CD4-positive, alpha-beta T cell (primary cell): Measurements from ENCODE around the gene AMPH. TPM values are rescaled to one million over a fixed set of nuclear protein-coding genes. Genes with fewer than 3 reads are reported as not detected.

ENCODE experiments used
- ATAC-seq: fragments of 200-7000 bp; cut with Tn5 transposase; one replicate; pipeline ENCODE4 v1.10.0; 2022; ENCODE audit warnings: mild to moderate bottlenecking; ENCODE audit not compliant: poor library complexity
- CTCF ChIA-PET: fragments of 350-600 bp; sonication (Branson Sonifier 250); formaldehyde crosslinking; loops from one replicate; lab custom pipeline; 2021; ENCODE audit warnings: antibody characterized with exemption, inconsistent platforms; lab: Charles Lee
- POLR2A ChIA-PET: fragments of 350-600 bp; sonication (Branson Sonifier 250); formaldehyde crosslinking; loops from one replicate; lab custom pipeline; 2021; ENCODE audit warnings: antibody characterized with exemption, inconsistent platforms; lab: Charles Lee
- DNase-seq, 14 experiments: peaks; one replicate each; pipeline ENCODE4 v3.0.0-alpha.2; 2013 to 2020; ENCODE audit warnings: mixed read lengths in 2 of 14
- H3K27ac ChIP-seq, 2 donors: one replicate each; pipeline versions ENCODE4 v1.5.1 to v1.7.0; 2013; ENCODE audit warnings: low read length in 2 of 2, low read depth in 1 of 2, mild to moderate bottlenecking in 1 of 2
- H3K27me3 ChIP-seq, 2 experiments: 1 replicate in 1 of 2; 2 replicates in 1 of 2; pipeline versions ENCODE4 v1.6.1 to v1.7.0; 2013; ENCODE audit warnings: low read length in 2 of 2, control low read depth in 1 of 2, mild to moderate bottlenecking in 1 of 2, moderate library complexity in 1 of 2; ENCODE audit not compliant: insufficient read depth in 2 of 2, control insufficient read depth in 1 of 2
- H3K36me3 ChIP-seq: one replicate; pipeline ENCODE4 v1.6.1; 2013; ENCODE audit warnings: low read length, control low read depth; ENCODE audit not compliant: insufficient read depth
- H3K4me1 ChIP-seq: one replicate; pipeline ENCODE4 v1.6.1; 2013; ENCODE audit warnings: low read length, control low read depth; ENCODE audit not compliant: insufficient read depth
- H3K4me3 ChIP-seq: one replicate; pipeline ENCODE4 v1.5.1; 2013; ENCODE audit warnings: mild to moderate bottlenecking, low read length, moderate library complexity
- H3K9me3 ChIP-seq, 2 experiments: 1 replicate in 1 of 2; 2 replicates in 1 of 2; pipeline versions ENCODE4 v1.6.1 to v1.7.0; 2013; ENCODE audit warnings: low read length in 2 of 2, mild to moderate bottlenecking in 2 of 2, control low read depth in 1 of 2, moderate library complexity in 1 of 2; ENCODE audit not compliant: control insufficient read depth in 1 of 2, insufficient read depth in 1 of 2
- H3K27ac Mint-ChIP-seq: one replicate; pipeline ENCODE4 v1.8.0; 2020; ENCODE audit warnings: mixed read lengths
- H3K27me3 Mint-ChIP-seq: one replicate; pipeline ENCODE4 v1.8.0; 2021; ENCODE audit warnings: mixed read lengths
- H3K36me3 Mint-ChIP-seq: one replicate; pipeline ENCODE4 v1.8.0; 2021; ENCODE audit warnings: low read depth, mixed read lengths
- H3K4me1 Mint-ChIP-seq: one replicate; pipeline ENCODE4 v1.8.0; 2021; ENCODE audit warnings: low read depth, mixed read lengths
- H3K4me3 Mint-ChIP-seq: one replicate; pipeline ENCODE4 v1.8.0; 2020; ENCODE audit warnings: mild to moderate bottlenecking, mixed read lengths
- H3K9me3 Mint-ChIP-seq: one replicate; pipeline ENCODE4 v1.8.0; 2020; ENCODE audit warnings: mixed read lengths
- intact Hi-C, 2 experiments: fragments of 100-400 bp; cut with DNase I in 1 of 2; cut with micrococcal nuclease in 1 of 2; formaldehyde crosslinking; loops; one replicate each; pipeline versions ENCODE4 v1.15.1 to v1.9.0; 2023 to 2025; cut with DNase I, micrococcal nuclease
- total RNA-seq, 174 experiments: library from RNA in 2 of 174; stranded (reverse) in 2 of 174; gene quantifications; one replicate each; pipeline ENCODE4 v1.2.3 and lab custom pipeline; 2021 to 2026
- TF ChIP-seq, protein P1 (sequence below): fragments of 200-600 bp; IDR thresholded peaks from one replicate; pipeline ENCODE4 v1.8.0; 2022; ENCODE audit warnings: antibody characterized with exemption, mild to moderate bottlenecking

AMPH gene
- total RNA-seq, 2 experiments from 2014 or later = not detected

DNA sequence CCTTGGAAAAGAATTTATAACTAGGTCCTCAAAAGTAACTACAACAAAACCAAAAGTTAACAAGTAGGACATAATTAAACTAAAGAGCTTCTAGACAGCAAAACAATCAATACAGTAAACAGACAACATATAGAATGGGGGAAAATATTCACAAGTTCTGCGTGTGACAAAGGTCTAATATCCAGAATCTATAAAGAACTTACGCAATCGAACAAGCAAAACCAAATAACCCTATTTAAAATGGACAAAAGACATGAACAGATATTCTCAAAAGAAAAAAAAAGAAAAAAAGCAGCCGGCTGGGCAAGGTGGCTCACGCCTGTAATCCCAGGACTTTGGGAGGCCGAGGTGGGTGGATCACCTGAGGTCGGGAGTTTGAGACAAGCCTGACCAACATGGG, 33.8 kb upstream of the AMPH start:
- H3K27me3 Mint-ChIP-seq = peaks cover 28% of the 10 kb centered on the region
- POLR2A ChIA-PET = no interaction called here
- TF ChIP-seq, protein P1, sequence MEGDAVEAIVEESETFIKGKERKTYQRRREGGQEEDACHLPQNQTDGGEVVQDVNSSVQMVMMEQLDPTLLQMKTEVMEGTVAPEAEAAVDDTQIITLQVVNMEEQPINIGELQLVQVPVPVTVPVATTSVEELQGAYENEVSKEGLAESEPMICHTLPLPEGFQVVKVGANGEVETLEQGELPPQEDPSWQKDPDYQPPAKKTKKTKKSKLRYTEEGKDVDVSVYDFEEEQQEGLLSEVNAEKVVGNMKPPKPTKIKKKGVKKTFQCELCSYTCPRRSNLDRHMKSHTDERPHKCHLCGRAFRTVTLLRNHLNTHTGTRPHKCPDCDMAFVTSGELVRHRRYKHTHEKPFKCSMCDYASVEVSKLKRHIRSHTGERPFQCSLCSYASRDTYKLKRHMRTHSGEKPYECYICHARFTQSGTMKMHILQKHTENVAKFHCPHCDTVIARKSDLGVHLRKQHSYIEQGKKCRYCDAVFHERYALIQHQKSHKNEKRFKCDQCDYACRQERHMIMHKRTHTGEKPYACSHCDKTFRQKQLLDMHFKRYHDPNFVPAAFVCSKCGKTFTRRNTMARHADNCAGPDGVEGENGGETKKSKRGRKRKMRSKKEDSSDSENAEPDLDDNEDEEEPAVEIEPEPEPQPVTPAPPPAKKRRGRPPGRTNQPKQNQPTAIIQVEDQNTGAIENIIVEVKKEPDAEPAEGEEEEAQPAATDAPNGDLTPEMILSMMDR = no peak

DNA sequence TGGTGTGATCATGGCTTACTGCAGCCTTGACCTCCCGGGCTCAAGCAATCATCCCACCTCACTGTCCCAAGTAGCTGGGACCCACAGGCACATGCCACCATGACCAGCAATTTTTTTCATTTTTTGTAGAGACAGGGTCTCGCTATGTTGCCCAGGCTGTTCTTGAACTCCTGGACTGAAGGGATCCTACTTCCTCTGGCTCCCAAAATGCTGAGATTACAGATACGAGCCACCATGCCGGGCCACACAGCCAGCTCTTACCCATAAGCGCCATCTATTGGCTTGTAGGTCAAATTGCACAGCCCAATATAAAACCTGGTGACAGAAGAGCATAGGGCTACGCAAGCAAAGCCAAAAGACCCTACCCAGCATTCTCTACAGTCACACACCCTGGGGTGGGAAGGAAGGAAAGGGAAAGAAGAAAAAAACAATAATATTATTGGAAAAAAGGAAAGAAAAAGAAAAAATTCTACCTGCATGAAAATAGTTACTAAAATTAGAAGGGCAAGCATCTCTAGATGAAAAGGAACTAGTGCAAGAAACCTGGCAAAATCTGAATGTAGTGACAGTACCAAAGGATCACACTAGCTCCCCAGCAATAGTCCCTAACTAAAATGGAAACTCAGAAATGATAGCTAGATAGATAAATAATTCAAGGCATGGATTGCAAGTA, 29.4 kb upstream of the AMPH start:
- intact Hi-C loops = loop anchor here (1.0 kb wide), 1 partner anchor 262 kb away; no protein-coding TSS in a partner anchor
- H3K4me1 ChIP-seq = no peaks in the 10 kb centered on the region
- no peak overlapping the region for H3K27ac ChIP-seq
- Mint-ChIP-seq H3K4me1 (no peaks in the 10 kb centered on the region), H3K27me3 (peaks cover 34% of the 10 kb centered on the region), H3K9me3 (no peaks in the 10 kb centered on the region), H3K27ac (no peak overlapping the region), H3K4me3 (no peak overlapping the region), H3K36me3 (no peaks in the 10 kb centered on the region)
- peaks cover 0 to 8% of the 10 kb centered on the region in 2 experiments for H3K9me3 ChIP-seq
- POLR2A ChIA-PET = interaction anchor here (0.7 kb wide), 1 partner anchor 208 kb away, joined by 3 read pairs; no protein-coding TSS in a partner anchor
- peak in 6 of 14 experiments; percentile 4 to 60 (median 32) for DNase-seq
- TF ChIP-seq, protein P1 = peak; percentile 58
- peak; percentile 63 for ATAC-seq
- H3K4me3 ChIP-seq = no peak overlapping the region
- H3K36me3 ChIP-seq = no peaks in the 10 kb centered on the region
- CTCF ChIA-PET = interaction anchor here (0.8 to 1.4 kb wide), 3 partner anchors 10 to 262 kb away, joined by 3 to 10 read pairs (median 5); no protein-coding TSS in a partner anchor
- H3K27me3 ChIP-seq = peaks cover 0 to 4% of the 10 kb centered on the region in 2 experiments

More for the DNA sequence above, 33.8 kb upstream of the AMPH start:
- CTCF ChIA-PET = no interaction called here
- intact Hi-C loops = no loop called here
- DNase-seq (no peak), ATAC-seq (no peak)
- Histone ChIP-seq H3K36me3 (no peaks in the 10 kb centered on the region), H3K27me3 (peaks cover 0 to 4% of the 10 kb centered on the region in 2 experiments), H3K4me3 (no peak overlapping the region), H3K4me1 (no peaks in the 10 kb centered on the region), H3K9me3 (peaks cover 0 to 5% of the 10 kb centered on the region in 2 experiments), H3K27ac (no peak overlapping the region)
- no peak overlapping the region for H3K4me3 Mint-ChIP-seq
- no peak overlapping the region for H3K27ac Mint-ChIP-seq
- H3K36me3 Mint-ChIP-seq = no peaks in the 10 kb centered on the region
- H3K4me1 Mint-ChIP-seq = no peaks in the 10 kb centered on the region
- H3K9me3 Mint-ChIP-seq = no peaks in the 10 kb centered on the region

DNA sequence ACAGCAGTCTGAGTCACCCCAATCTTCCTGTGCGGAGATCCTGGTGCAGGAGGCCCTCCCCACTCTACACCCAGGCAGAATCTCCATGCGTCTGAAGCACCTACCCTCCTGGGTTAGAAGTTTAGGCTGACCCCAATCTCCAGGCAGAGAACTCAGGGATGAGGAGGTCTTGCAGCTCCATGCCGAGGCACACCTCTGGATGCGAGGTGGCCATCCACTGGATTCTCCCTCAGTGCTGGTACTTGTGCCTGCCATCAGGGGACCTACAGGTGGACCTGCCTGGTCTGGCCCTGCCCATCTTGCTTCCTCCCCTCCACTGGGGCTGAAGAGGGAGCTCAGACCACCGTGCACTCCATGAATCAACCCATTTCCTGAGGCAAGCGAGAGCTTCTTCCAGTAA, 28.8 kb upstream of the AMPH start:
- no peaks in the 10 kb centered on the region for H3K9me3 Mint-ChIP-seq

More for the DNA sequence above, 28.8 kb upstream of the AMPH start:
- ChIA-PET CTCF (interaction anchor here (0.8 to 1.4 kb wide), 3 partner anchors 11 to 261 kb away, joined by 3 to 10 read pairs (median 5); no protein-coding TSS in a partner anchor), POLR2A (interaction anchor here (0.7 kb wide), 1 partner anchor 208 kb away, joined by 3 read pairs; no protein-coding TSS in a partner anchor)
- H3K4me1 ChIP-seq = no peaks in the 10 kb centered on the region
- H3K36me3 ChIP-seq = no peaks in the 10 kb centered on the region
- DNase-seq = no peak
- peaks cover 0 to 8% of the 10 kb centered on the region in 2 experiments for H3K27me3 ChIP-seq
- H3K4me3 ChIP-seq = no peak overlapping the region
- H3K27ac Mint-ChIP-seq = no peak overlapping the region
- H3K27me3 Mint-ChIP-seq = peaks cover 34% of the 10 kb centered on the region
- H3K36me3 Mint-ChIP-seq = no peaks in the 10 kb centered on the region
- no peak for ATAC-seq
- peaks cover 0 to 3% of the 10 kb centered on the region in 2 experiments for H3K9me3 ChIP-seq
- H3K4me1 Mint-ChIP-seq = no peaks in the 10 kb centered on the region
- H3K27ac ChIP-seq = no peak overlapping the region
- intact Hi-C loops = loop anchor here (1.0 kb wide), 1 partner anchor 262 kb away; no protein-coding TSS in a partner anchor
- TF ChIP-seq, protein P1 = no peak
- no peak overlapping the region for H3K4me3 Mint-ChIP-seq
